CD14-positive monocyte (primary cell): ENCODE measurements around the gene ECPAS. TPM values are rescaled to one million over a fixed set of nuclear protein-coding genes. Genes with fewer than 3 reads are reported as not detected.

Experiments
- DNase-seq, 3 donors: peaks; one replicate each; pipeline ENCODE4 v3.0.0-alpha.2; 2011 to 2022
- H2AFZ ChIP-seq: 2 replicates; pipeline ENCODE4 v1.6.0; 2012; ENCODE audit warnings: mild to moderate bottlenecking, low read depth, low read length, inconsistent platforms; ENCODE audit not compliant: insufficient read depth, poor library complexity, severe bottlenecking
- H3K27ac ChIP-seq, 2 donors: 1 replicate in 1 of 2; 2 replicates in 1 of 2; pipeline ENCODE4 v1.5.1; 2012 to 2013; ENCODE audit warnings: low read length in 2 of 2, control low read depth in 1 of 2, inconsistent platforms in 1 of 2, low read depth in 1 of 2, mild to moderate bottlenecking in 1 of 2
- H3K27me3 ChIP-seq, 2 donors: one replicate each; pipeline versions ENCODE4 v1.6.0 to v1.6.1; 2011 to 2013; ENCODE audit warnings: low read length in 2 of 2; ENCODE audit not compliant: control insufficient read depth in 2 of 2, insufficient read depth in 2 of 2
- H3K36me3 ChIP-seq, 2 donors: replicated peaks in 1 of 2; 1 replicate in 1 of 2; 2 replicates in 1 of 2; pipeline versions ENCODE4 v1.5.1 to v1.6.1; 2012 to 2013; ENCODE audit warnings: low read length in 2 of 2, control low read depth in 1 of 2, inconsistent platforms in 1 of 2, mild to moderate bottlenecking in 1 of 2; ENCODE audit not compliant: insufficient read depth in 2 of 2, control insufficient read depth in 1 of 2
- H3K4me1 ChIP-seq, 2 donors: 1 replicate in 1 of 2; 2 replicates in 1 of 2; pipeline versions ENCODE4 v1.5.1 to v1.6.1; 2012 to 2013; ENCODE audit warnings: low read length in 2 of 2, control low read depth in 1 of 2, inconsistent platforms in 1 of 2, mild to moderate bottlenecking in 1 of 2, moderate library complexity in 1 of 2; ENCODE audit not compliant: insufficient read depth in 2 of 2, control insufficient read depth in 1 of 2
- H3K4me2 ChIP-seq: replicated peaks from 2 replicates; pipeline ENCODE3; 2012; ENCODE audit warnings: low read length, moderate library complexity, mild to moderate bottlenecking; ENCODE audit not compliant: poor library complexity, severe bottlenecking; ENCODE audit errors: extremely low read depth
- H3K4me3 ChIP-seq, 3 experiments: fragments of 200-600 bp in 1 of 3; sonication (generic) in 1 of 3; replicated peaks in 1 of 3; 1 replicate in 2 of 3; 2 replicates in 1 of 3; pipeline ENCODE4 v1.5.1; 2011 to 2013; ENCODE audit warnings: low read length in 3 of 3, mild to moderate bottlenecking in 3 of 3, control low read depth in 2 of 3, low read depth in 2 of 3, inconsistent platforms in 1 of 3, moderate library complexity in 1 of 3
- H3K79me2 ChIP-seq: 2 replicates; pipeline ENCODE4 v1.6.0; 2012; ENCODE audit warnings: mild to moderate bottlenecking, control low read depth, inconsistent platforms, low read length, moderate library complexity; ENCODE audit not compliant: insufficient read depth
- H3K9ac ChIP-seq: 2 replicates; pipeline ENCODE4 v1.6.0; 2017; ENCODE audit warnings: low read length, mild to moderate bottlenecking; ENCODE audit not compliant: insufficient read depth, poor library complexity, severe bottlenecking
- H3K9me3 ChIP-seq, 2 donors: replicated peaks in 1 of 2; 1 replicate in 1 of 2; 2 replicates in 1 of 2; pipeline versions ENCODE4 v1.5.1 to v1.6.1; 2012 to 2013; ENCODE audit warnings: low read length in 2 of 2, control low read depth in 1 of 2; ENCODE audit not compliant: control insufficient read depth in 1 of 2, insufficient read depth in 1 of 2
- H4K20me1 ChIP-seq: 2 replicates; pipeline ENCODE4 v1.6.0; 2012; ENCODE audit warnings: mild to moderate bottlenecking, low read length, control low read depth, moderate library complexity; ENCODE audit not compliant: insufficient read depth
- H3K27ac Mint-ChIP-seq, 7 donors: one replicate each; pipeline ENCODE4 v1.8.0; 2020; ENCODE audit warnings: mild to moderate bottlenecking in 7 of 7, mixed read lengths in 7 of 7, moderate library complexity in 6 of 7, inconsistent platforms in 2 of 7
- H3K27me3 Mint-ChIP-seq, 3 donors: one replicate each; pipeline ENCODE4 v1.8.0; 2021 to 2022; ENCODE audit warnings: low read depth in 3 of 3, mild to moderate bottlenecking in 3 of 3, mixed read lengths in 3 of 3, moderate library complexity in 3 of 3, inconsistent platforms in 1 of 3
- H3K36me3 Mint-ChIP-seq, 2 donors: one replicate each; pipeline ENCODE4 v1.8.0; 2020; ENCODE audit warnings: mixed read lengths in 2 of 2, inconsistent platforms in 1 of 2, mild to moderate bottlenecking in 1 of 2
- H3K4me1 Mint-ChIP-seq: one replicate; pipeline ENCODE4 v1.8.0; 2020; ENCODE audit warnings: mild to moderate bottlenecking, mixed read lengths
- H3K4me3 Mint-ChIP-seq, 2 donors: one replicate each; pipeline ENCODE4 v1.8.0; 2020; ENCODE audit warnings: mild to moderate bottlenecking in 2 of 2, mixed read lengths in 2 of 2, moderate library complexity in 1 of 2
- H3K9me3 Mint-ChIP-seq, 7 donors: one replicate each; pipeline ENCODE4 v1.8.0; 2020 to 2022; ENCODE audit warnings: mixed read lengths in 7 of 7, mild to moderate bottlenecking in 6 of 7, moderate library complexity in 6 of 7, inconsistent platforms in 2 of 7
- WGBS: methylation state at CpG from one replicate; pipeline ENCODE4 v1.1.5; 2013; ENCODE audit warnings: missing lambda C conversion rate; ENCODE audit not compliant: insufficient coverage; 5-methylcytosine and 5-hydroxymethylcytosine counted together
- intact Hi-C, 2 donors: fragments of 100-400 bp; cut with micrococcal nuclease; formaldehyde crosslinking; loops; one replicate each; pipeline versions ENCODE4 v1.15.0 to v1.15.1; 2023
- polyA plus RNA-seq, 3 donors: library from polyadenylated mRNA; depleted of rRNA in 1 of 3; unstranded in 2 of 3; stranded (reverse) in 1 of 3; fragments of 300-500 nt in 2 of 3; fragments of >200 nt in 1 of 3; fragmentation: Illumina TruSeq in 2 of 3; gene quantifications; 1 replicate in 2 of 3; 2 replicates in 1 of 3; pipeline ENCODE4 v1.2.3, GENCODE V29; 2012 to 2021
- TF ChIP-seq, protein P1 (sequence below): fragments of 200-600 bp; IDR thresholded peaks from one replicate; pipeline ENCODE4 v1.8.0; 2022; ENCODE audit warnings: antibody characterized with exemption, mild to moderate bottlenecking

The ECPAS gene
- polyA plus RNA-seq, 3 donors: 7.4 to 27.6 (median 15.9) TPM

DNA sequence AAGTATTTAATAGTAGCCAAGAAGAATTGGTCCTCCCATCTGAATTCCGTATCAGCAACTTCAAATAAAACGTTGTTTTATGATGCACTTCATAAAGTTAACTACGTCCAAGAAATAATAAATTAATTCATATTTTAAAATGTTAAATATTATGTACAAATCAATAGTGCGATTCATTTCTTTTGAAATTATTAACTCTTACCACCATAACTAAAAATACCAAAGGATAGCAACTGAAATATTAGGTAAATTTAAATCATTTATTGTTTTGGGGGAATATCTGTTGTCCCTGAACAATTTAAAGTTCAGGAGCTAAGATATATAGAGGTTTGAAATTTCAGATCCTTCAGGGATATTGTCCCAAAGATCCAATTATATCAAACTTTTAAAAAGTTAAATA lies 154.1 kb downstream of the ECPAS start, which contains the start of gene OR2K2:
OR2K2 (minus strand) TSS at position 101 of the 400 bp plus-strand sequence. CDS start 1,791 bp downstream, outside the sequence.
- no peak within 1 kb of the TSS for H3K4me2 ChIP-seq
- intact Hi-C loops: no loop called here
- TF ChIP-seq, protein P1, sequence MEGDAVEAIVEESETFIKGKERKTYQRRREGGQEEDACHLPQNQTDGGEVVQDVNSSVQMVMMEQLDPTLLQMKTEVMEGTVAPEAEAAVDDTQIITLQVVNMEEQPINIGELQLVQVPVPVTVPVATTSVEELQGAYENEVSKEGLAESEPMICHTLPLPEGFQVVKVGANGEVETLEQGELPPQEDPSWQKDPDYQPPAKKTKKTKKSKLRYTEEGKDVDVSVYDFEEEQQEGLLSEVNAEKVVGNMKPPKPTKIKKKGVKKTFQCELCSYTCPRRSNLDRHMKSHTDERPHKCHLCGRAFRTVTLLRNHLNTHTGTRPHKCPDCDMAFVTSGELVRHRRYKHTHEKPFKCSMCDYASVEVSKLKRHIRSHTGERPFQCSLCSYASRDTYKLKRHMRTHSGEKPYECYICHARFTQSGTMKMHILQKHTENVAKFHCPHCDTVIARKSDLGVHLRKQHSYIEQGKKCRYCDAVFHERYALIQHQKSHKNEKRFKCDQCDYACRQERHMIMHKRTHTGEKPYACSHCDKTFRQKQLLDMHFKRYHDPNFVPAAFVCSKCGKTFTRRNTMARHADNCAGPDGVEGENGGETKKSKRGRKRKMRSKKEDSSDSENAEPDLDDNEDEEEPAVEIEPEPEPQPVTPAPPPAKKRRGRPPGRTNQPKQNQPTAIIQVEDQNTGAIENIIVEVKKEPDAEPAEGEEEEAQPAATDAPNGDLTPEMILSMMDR: no peak
- H3K4me3 ChIP-seq: no peak within 1 kb of the TSS
- no CpG with 5 or more reads among the region's 4 CpGs for WGBS
- Mint-ChIP-seq H3K27me3 (peaks cover 0 to 3% (median 1%) of the 10 kb centered on the region in 3 donors), H3K4me1 (no peaks in the 10 kb centered on the region), H3K36me3 (no peaks in the 10 kb centered on the region), H3K9me3 (peaks cover 0 to 8% (median 2%) of the 10 kb centered on the region in 7 donors), H3K27ac (no peak within 1 kb of the TSS), H3K4me3 (no peak within 1 kb of the TSS)
- no peak for DNase-seq
- no peak within 1 kb of the TSS for H3K9ac ChIP-seq
- no peaks in the 10 kb centered on the region for H3K79me2 ChIP-seq
- no peaks in the 10 kb centered on the region for H3K4me1 ChIP-seq
- no peaks in the 10 kb centered on the region for H3K27me3 ChIP-seq
- no peaks in the 10 kb centered on the region for H4K20me1 ChIP-seq
- no peaks in the 10 kb centered on the region for H3K9me3 ChIP-seq
- no peak within 1 kb of the TSS for H2AFZ ChIP-seq
- no peak within 1 kb of the TSS for H3K27ac ChIP-seq
- no peaks in the 10 kb centered on the region for H3K36me3 ChIP-seq

DNA sequence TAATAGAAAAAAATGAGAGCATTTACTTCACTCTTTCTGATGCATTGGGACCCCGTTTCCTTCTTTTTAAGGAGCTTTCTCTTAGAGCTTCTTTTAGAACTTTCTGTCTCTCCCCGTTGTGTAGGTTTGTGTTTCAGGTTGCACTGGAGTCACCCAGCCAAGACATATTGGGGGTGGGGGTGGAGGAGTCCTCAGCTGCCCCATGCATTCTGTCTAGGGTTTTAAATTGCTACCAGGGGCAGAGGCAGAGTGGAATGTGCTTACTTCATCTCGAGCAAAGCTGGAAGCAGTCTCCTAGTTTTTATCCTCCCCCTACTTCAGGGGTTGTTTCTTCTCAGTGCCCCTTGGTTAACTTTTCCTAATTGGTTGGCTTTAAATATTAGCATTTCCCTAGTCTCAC lies 163.6 kb downstream of the ECPAS start:
- TF ChIP-seq, protein P1: no peak
- no peak for DNase-seq
- Mint-ChIP-seq H3K27me3 (peaks cover 0 to 2% (median 0%) of the 10 kb centered on the region in 3 donors), H3K4me1 (no peaks in the 10 kb centered on the region), H3K36me3 (no peaks in the 10 kb centered on the region), H3K4me3 (no peak overlapping the region), H3K9me3 (peaks cover 2 to 10% (median 8%) of the 10 kb centered on the region in 7 donors), H3K27ac (no peak overlapping the region)
- no peaks in the 10 kb centered on the region for H3K4me1 ChIP-seq
- no peak overlapping the region for H2AFZ ChIP-seq
- H3K27me3 ChIP-seq: no peaks in the 10 kb centered on the region
- no peak overlapping the region for H3K9ac ChIP-seq
- no peaks in the 10 kb centered on the region for H3K9me3 ChIP-seq
- H3K27ac ChIP-seq: no peak overlapping the region
- intact Hi-C loops: no loop called here
- H3K4me3 ChIP-seq: no peak overlapping the region
- no peak overlapping the region for H3K4me2 ChIP-seq
- WGBS: no CpG with 5 or more reads among the region's 3 CpGs
- H4K20me1 ChIP-seq: no peaks in the 10 kb centered on the region
- H3K36me3 ChIP-seq: no peaks in the 10 kb centered on the region
- H3K79me2 ChIP-seq: no peaks in the 10 kb centered on the region
